ENCODE measurements around the gene CUX1. TPM values are rescaled to one million over a fixed set of nuclear protein-coding genes. Genes with fewer than 3 reads are reported as not detected.
"Not testable (repeated sequence)": the region's sequence is repeated elsewhere in the genome, so short reads cannot be mapped to it uniquely, and the experiment has no call there.

Gene CUX1
- total RNA-seq, 4 donors from 2014 or later = 58.2 to 295 (median 76.9) TPM

- peak overlapping the region; percentile 91 for H3K27ac ChIP-seq
- no peaks in the 10 kb centered on the region for H3K27me3 ChIP-seq
- intact Hi-C loops (cut with DNase I; ENCODE audit: low total_unique reads) = no loop called here
- no peak for DNase-seq
- H3K4me3 ChIP-seq = no peak overlapping the region
- H3K4me1 ChIP-seq = peaks cover 8 to 17% of the 10 kb centered on the region in 2 donors
- TF ChIP-seq POLR2A (IDR thresholded peaks at IDR 0.05) (no peak), CTCF (IDR thresholded peaks at IDR 0.05) (no peak)
- H3K36me3 ChIP-seq = no peaks in the 10 kb centered on the region
- H3K9me3 ChIP-seq = no peaks in the 10 kb centered on the region
Observed at GRCh38 chr7:101926265-101926664, 108.8 kb downstream of the CUX1 start.

- no peak for DNase-seq
- no peaks in the 10 kb centered on the region for H3K9me3 ChIP-seq
- no peak for TF ChIP-seq CTCF (IDR thresholded peaks at IDR 0.05)
- TF ChIP-seq POLR2A (IDR thresholded peaks at IDR 0.05) = no peak
- no peaks in the 10 kb centered on the region for H3K27me3 ChIP-seq
- peak overlapping the region; percentile 73 to 91 for H3K27ac ChIP-seq
- no peaks in the 10 kb centered on the region for H3K36me3 ChIP-seq
- intact Hi-C loops (cut with DNase I; ENCODE audit: low total_unique reads) = no loop called here
- H3K4me1 ChIP-seq = peaks cover 7 to 15% of the 10 kb centered on the region in 2 donors
- H3K4me3 ChIP-seq = no peak overlapping the region
Observed at GRCh38 chr7:101927389-101927788, 110.0 kb downstream of the CUX1 start.

- peak overlapping the region; percentile 73 to 91 for H3K27ac ChIP-seq
- no peak overlapping the region for H3K4me3 ChIP-seq
- intact Hi-C loops (cut with DNase I; ENCODE audit: low total_unique reads) = no loop called here
- H3K27me3 ChIP-seq = no peaks in the 10 kb centered on the region
- peaks cover 2 to 11% of the 10 kb centered on the region in 2 donors for H3K4me1 ChIP-seq
- no peak for DNase-seq
- H3K9me3 ChIP-seq = no peaks in the 10 kb centered on the region
- no peaks in the 10 kb centered on the region for H3K36me3 ChIP-seq
- TF ChIP-seq CTCF (IDR thresholded peaks at IDR 0.05) (no peak), POLR2A (IDR thresholded peaks at IDR 0.05) (no peak)
Observed at GRCh38 chr7:101927802-101928201, 110.4 kb downstream of the CUX1 start.

- H3K4me3 ChIP-seq = no peak overlapping the region
- H3K27me3 ChIP-seq = no peaks in the 10 kb centered on the region
- H3K36me3 ChIP-seq = no peaks in the 10 kb centered on the region
- no peaks in the 10 kb centered on the region for H3K9me3 ChIP-seq
- no peak for TF ChIP-seq CTCF (IDR thresholded peaks at IDR 0.05)
- no peak for TF ChIP-seq POLR2A (IDR thresholded peaks at IDR 0.05)
- DNase-seq = no peak
- intact Hi-C loops (cut with DNase I; ENCODE audit: low total_unique reads) = no loop called here
- H3K27ac ChIP-seq = peak overlapping the region; percentile 63 to 67
- H3K4me1 ChIP-seq = peaks cover 0 to 5% of the 10 kb centered on the region in 2 donors
Observed at GRCh38 chr7:101929256-101929655, 111.8 kb downstream of the CUX1 start.

GRCh38 chr7:101929911-101930310 lies 112.5 kb downstream of the CUX1 start:
- not testable (repeated sequence) for H3K4me1 ChIP-seq

GRCh38 chr7:101932083-101932482 lies 114.7 kb downstream of the CUX1 start:
- TF ChIP-seq POLR2A (IDR thresholded peaks at IDR 0.05) (no peak), CTCF (IDR thresholded peaks at IDR 0.05) (no peak)
- Histone ChIP-seq H3K4me3 (no peak overlapping the region), H3K27me3 (no peaks in the 10 kb centered on the region), H3K9me3 (no peaks in the 10 kb centered on the region), H3K4me1 (peaks cover 0 to 8% of the 10 kb centered on the region in 2 donors), H3K36me3 (no peaks in the 10 kb centered on the region), H3K27ac (peak overlapping the region; percentile 83 to 95)
- intact Hi-C loops (cut with DNase I; ENCODE audit: low total_unique reads) = no loop called here
- no peak for DNase-seq

More at GRCh38 chr7:101929911-101930310, 112.5 kb downstream of the CUX1 start:
- H3K4me3 ChIP-seq; intact Hi-C loops (cut with DNase I; ENCODE audit: low total_unique reads); H3K27me3 ChIP-seq; H3K36me3 ChIP-seq; H3K9me3 ChIP-seq; DNase-seq: not testable (repeated sequence)
- H3K27ac ChIP-seq = peak overlapping the region; percentile 63 to 67

Data from uterus (tissue), 4 donors.